ENCODE results near the gene GYG2. TPM values are rescaled to one million over a fixed set of nuclear protein-coding genes. Genes with fewer than 3 reads are reported as not detected.

Gene GYG2
- 0.52 and 1.8 TPM in 2 replicates for polyA plus RNA-seq

GRCh38 chrX:2828344-2828958 lies at the start of gene GYG2:
TSS of gene GYG2 (plus strand) at chrX:2828930. CDS start at chrX:2830189, 1,259 bp downstream.

GRCh38 chrX:2928583-2929434 lies 100.1 kb downstream of the GYG2 start, which contains the start of gene ARSD:
TSS of gene ARSD (minus strand) at chrX:2929339. CDS start at chrX:2929275, 64 bp downstream.

Other genes starting within 250 kb of the GYG2 start
- 8.3 and 10.1 TPM in 2 replicates for gene CD99, start 137.6 kb upstream of the GYG2 start, polyA plus RNA-seq
- gene XG, start 76.9 kb upstream of the GYG2 start, polyA plus RNA-seq, result not detected in 2 replicates
- gene ARSD, start 100.4 kb downstream of the GYG2 start, polyA plus RNA-seq, result 1.5 and 7.0 TPM in 2 replicates
- gene ARSH, start 177.6 kb downstream of the GYG2 start, polyA plus RNA-seq, result not detected in 2 replicates
- gene ARSF, start 212.5 kb downstream of the GYG2 start, polyA plus RNA-seq, result not detected in 2 replicates

Measured in Purkinje cell (primary cell).